ENCODE data around the gene PTCH2.
A peak's percentile ranks its signal among the peaks of the same experiment; 100 is the strongest.
"Not testable (repeated sequence)": the region's sequence is repeated elsewhere in the genome, so short reads cannot be mapped to it uniquely, and the experiment has no call there.

The PTCH2 gene

DNA sequence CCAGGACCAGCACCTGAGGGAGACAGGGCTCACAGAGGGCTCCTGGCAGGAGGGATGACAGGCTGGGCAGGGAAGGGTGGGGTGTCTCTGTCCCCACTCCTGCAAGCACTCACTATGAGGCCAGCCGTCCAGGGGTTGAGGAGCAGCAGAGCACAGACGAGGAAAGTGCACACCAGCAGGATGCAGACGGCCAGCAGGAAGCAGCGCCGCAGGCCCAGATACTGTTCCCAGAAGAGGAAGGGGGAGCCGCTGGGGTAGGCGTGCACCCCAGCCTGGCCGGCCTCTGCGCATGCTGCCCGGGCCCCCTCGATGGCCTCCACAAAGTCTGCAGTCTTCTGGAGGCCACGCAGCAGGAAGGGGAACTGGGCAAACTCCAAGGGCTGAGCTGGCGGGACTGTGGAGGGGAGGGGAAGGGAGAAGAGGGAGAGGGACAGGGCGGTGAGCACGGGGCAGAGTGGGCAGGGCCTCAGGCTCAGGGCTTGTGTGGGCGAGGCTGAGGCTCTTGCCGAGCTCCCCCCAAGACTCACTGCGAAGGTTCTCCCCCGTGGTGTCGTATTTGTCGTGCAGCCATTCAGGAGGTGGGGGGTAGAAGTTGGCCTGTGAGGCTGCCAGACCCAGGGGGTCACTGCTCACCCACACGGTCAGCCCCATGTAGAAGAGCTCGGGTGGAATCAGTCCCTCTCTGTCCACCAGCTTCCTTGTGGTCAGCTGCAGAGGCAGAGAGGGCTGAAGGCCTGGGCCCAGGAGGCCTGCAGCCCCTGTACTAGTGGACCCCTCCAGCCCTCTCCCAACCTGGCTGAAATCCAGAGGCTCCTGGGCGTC lies 16.5 kb downstream of the PTCH2 start:
- DNase-seq (ENCODE audit: insufficient read length): no peak
- no peak for TF ChIP-seq POLR2AphosphoS5 (IDR thresholded peaks at IDR 0.05; ENCODE audit: low read depth, low read length)
- no peak for TF ChIP-seq POLR2A (IDR thresholded peaks at IDR 0.05; ENCODE audit: low read depth, low read length)
- no peak for FAIRE-seq

DNA sequence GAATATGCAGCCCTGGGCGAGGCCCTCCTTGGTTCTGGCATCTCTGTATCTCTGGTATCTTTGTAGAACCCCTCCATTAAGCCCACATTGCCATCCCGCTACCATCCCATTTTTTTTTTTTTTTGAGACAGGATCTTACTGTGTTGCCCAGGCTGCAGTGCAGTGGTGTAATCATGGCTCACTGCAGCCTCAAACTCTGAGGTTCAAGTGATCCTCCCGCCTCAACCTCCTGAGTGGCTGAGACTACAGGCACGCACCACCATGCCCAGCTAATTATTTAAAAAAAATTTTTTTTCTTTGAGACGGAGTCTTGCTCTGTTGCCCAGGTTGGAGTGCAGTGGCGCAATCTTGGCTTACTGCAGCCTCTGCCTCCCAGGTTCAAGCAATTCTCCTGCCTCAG lies 18.7 kb downstream of the PTCH2 start:
- not testable (repeated sequence) for FAIRE-seq

DNA sequence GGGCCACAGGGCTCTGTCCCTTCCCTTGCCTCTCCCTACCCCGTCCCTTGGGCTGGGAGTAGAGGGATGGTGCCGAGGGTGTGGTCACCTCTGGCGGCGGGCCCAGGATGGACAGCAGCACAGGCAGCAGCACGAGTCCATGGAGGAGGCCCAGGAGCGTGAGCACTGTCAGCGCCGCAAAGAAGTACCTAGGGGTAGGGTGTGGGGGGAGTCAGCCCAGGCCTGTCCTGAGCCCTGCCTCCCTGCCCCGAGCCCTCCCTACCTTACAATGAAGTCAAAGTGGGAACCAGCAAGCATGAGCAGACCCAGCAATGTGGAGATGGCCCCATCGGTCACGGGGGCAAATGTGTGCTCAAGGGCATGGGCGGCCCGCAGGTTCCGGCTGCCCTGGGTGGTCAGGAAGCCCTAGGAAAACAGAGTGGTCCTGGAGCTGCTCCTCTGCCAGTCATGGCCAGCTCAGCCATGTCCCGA lies 20.0 kb downstream of the PTCH2 start:
- DNase-seq (ENCODE audit: insufficient read length) (no peak), FAIRE-seq (no peak)
- TF ChIP-seq POLR2AphosphoS5 (IDR thresholded peaks at IDR 0.05; ENCODE audit: low read depth, low read length) (no peak), POLR2A (IDR thresholded peaks at IDR 0.05; ENCODE audit: low read depth, low read length) (no peak), TAF1 (IDR thresholded peaks at IDR 0.05; ENCODE audit: borderline replicate concordance, low read depth, low read length) (no peak)

More for the DNA sequence above, 18.7 kb downstream of the PTCH2 start:
- not testable (repeated sequence) for DNase-seq (ENCODE audit: insufficient read length)

DNA sequence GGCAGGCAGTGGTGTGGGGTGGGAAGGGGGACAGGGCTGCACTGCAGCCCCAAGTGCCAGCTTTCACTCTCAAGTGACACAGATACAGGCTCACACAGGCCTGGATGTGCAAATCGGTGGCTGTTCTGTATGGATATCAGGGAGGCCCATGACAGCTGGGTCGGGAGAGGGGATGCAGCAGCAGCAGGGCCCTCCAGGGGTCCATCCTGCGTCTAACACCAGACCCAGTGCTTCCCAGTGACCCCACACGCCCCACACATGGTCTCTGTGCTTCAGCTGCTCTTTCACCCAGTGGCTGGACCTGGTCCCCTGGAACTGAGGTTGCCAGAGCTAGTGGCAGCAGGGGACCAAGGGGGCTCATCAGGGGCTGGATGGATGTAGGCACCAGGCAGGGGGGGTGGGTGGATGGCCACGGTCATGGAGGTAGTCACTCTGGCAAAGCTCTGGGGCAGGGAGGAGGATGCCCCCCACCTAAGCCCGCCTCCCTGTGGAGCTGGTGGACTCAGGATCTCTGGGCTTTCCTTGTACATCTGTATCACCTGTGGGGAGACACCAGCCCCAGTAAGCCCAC lies 20.8 kb downstream of the PTCH2 start:
- DNase-seq (ENCODE audit: insufficient read length) (no peak), FAIRE-seq (no peak)
- no peak for TF ChIP-seq TAF1 (IDR thresholded peaks at IDR 0.05; ENCODE audit: borderline replicate concordance, low read depth, low read length)
- no peak for TF ChIP-seq POLR2AphosphoS5 (IDR thresholded peaks at IDR 0.05; ENCODE audit: low read depth, low read length)
- no peak for TF ChIP-seq POLR2A (IDR thresholded peaks at IDR 0.05; ENCODE audit: low read depth, low read length)

DNA sequence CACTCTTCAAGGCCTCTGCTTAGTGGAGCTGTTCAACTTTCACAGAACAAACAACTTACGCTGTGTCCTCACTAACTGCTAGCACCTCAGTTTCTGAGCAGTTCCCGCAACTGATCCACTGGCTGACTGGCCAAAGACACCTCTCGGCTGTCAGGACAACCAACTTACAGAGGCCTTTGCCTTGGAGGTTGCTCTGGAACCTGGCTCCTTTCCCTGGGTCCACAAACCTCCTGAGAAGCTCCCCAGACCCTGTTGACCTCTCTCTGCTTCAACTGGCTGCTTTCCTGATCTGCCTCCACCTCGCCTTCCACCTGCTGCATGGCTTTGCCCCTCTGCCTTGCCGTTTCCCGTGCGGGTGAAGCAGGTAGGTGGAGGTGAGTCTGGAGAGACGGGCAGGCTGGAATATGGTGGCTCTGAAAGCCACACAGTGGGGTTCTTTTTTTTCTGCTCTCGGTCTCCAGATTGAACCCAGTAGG lies 21.8 kb downstream of the PTCH2 start:
- no peak for FAIRE-seq
- TF ChIP-seq POLR2AphosphoS5 (IDR thresholded peaks at IDR 0.05; ENCODE audit: low read depth, low read length) (no peak), TAF1 (IDR thresholded peaks at IDR 0.05; ENCODE audit: borderline replicate concordance, low read depth, low read length) (no peak), POLR2A (IDR thresholded peaks at IDR 0.05; ENCODE audit: low read depth, low read length) (no peak)
- DNase-seq (ENCODE audit: insufficient read length): no peak

DNA sequence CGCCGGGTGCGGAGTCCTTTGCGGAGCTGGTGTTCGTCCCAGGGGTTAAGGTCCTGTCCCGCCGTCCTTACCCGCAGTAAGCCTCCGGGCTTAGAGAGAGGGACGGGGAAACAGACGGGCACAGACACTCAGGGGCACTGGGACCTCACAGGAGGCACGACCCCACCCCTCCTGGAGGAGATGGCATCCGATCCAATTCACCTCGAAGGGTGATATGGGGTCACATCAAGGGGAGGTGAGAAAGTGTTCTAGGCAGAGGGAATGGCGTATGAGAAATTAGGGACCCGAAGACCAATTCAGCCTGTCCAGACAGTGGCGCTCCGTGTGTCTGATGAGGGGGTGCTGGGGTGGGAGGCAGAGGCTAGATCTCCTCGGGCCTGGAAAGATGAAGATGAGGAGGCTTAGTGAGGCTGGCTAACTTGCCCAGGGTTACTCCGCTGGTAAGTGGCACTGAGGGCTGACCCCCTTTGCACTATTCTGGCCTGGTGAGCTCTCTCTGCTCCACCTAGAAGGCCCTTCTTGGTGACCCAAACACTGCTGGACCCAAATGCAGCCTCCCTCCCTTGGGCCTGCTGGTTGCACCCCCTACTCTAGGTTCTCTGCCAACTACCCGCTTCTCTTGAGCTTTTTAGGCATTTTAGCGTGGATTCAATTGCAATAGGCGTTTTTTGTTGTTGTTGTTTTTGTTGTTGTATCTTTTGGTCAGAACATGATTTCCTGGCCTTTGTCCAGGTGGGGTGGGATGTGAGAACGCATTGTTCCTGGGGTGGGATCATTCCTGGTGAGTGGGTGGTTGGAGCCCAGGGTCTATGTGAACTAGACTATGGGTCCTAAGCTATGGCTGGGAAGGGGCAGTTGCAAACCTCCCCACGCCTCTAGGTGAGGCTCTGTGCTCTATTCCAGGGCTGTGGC lies 22.5 kb downstream of the PTCH2 start:
- TF ChIP-seq POLR2A (IDR thresholded peaks at IDR 0.05; ENCODE audit: low read depth, low read length) (no peak), POLR2AphosphoS5 (IDR thresholded peaks at IDR 0.05; ENCODE audit: low read depth, low read length) (no peak), TAF1 (IDR thresholded peaks at IDR 0.05; ENCODE audit: borderline replicate concordance, low read depth, low read length) (no peak)
- DNase-seq (ENCODE audit: insufficient read length) (no peak), FAIRE-seq (no peak)

DNA sequence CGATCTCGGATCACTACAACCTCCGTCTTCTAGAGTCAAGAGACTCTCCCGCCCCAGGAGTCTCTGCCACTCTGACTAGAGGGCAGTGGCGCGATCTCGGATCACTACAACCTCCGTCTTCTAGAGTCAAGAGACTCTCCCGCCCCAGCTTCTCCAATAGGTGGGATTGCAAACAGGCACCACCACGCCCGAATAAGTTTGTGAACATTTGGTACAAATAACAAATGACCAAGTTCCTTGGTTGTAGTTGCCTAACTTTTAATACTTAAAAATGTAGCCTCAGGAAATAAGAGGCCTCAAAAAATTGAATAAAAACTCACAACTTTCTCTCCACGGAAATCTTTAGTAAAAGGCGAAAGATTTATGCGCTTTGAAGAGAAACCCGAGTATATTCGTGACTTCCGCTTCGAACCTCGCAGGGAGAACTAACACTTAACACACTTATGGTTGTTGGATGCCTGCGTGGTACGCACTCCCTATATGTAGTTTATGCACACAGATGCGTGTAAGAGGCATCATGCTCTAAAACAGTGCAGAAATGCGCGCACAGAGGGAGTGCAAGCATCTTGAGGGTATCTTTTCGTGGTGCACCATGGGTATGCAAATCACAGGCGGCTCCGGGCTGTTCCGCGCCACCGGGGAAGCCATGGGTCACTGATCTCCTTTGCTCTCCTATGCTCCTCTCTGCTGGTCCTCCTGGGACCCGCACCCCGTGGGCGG lies 23.3 kb downstream of the PTCH2 start:
- FAIRE-seq (peak; percentile 99), DNase-seq (ENCODE audit: insufficient read length) (peak; percentile 86)
- TF ChIP-seq TAF1 (IDR thresholded peaks at IDR 0.05; ENCODE audit: borderline replicate concordance, low read depth, low read length) (peak; percentile 50; the same call in 1 of the 2 replicates), POLR2AphosphoS5 (IDR thresholded peaks at IDR 0.05; ENCODE audit: low read depth, low read length) (peak; percentile 100), POLR2A (IDR thresholded peaks at IDR 0.05; ENCODE audit: low read depth, low read length) (peak; percentile 100)

DNA sequence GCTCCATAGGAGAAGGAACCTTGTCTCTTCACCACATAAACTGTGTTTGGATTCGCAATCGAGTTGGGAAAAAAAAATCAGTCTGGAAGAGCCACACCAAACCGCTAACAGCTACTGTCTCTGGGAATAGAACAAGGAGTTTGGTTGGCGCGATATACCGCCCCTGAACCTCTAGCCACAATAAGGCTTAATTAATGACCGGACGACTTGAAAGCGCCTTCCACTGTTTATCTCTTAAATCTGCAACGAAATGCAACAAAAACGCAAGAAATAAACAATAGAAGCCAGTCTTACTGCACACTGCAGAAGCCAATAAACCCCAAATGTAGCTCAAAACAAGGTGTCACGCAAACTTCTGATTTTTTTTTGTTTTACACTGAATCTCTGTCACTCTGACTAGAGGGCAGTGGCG lies 23.9 kb downstream of the PTCH2 start:
- no peak for TF ChIP-seq TAF1 (IDR thresholded peaks at IDR 0.05; ENCODE audit: borderline replicate concordance, low read depth, low read length)
- TF ChIP-seq POLR2A (IDR thresholded peaks at IDR 0.05; ENCODE audit: low read depth, low read length): no peak
- no peak for TF ChIP-seq POLR2AphosphoS5 (IDR thresholded peaks at IDR 0.05; ENCODE audit: low read depth, low read length)
- FAIRE-seq: no peak
- DNase-seq (ENCODE audit: insufficient read length): no peak

DNA sequence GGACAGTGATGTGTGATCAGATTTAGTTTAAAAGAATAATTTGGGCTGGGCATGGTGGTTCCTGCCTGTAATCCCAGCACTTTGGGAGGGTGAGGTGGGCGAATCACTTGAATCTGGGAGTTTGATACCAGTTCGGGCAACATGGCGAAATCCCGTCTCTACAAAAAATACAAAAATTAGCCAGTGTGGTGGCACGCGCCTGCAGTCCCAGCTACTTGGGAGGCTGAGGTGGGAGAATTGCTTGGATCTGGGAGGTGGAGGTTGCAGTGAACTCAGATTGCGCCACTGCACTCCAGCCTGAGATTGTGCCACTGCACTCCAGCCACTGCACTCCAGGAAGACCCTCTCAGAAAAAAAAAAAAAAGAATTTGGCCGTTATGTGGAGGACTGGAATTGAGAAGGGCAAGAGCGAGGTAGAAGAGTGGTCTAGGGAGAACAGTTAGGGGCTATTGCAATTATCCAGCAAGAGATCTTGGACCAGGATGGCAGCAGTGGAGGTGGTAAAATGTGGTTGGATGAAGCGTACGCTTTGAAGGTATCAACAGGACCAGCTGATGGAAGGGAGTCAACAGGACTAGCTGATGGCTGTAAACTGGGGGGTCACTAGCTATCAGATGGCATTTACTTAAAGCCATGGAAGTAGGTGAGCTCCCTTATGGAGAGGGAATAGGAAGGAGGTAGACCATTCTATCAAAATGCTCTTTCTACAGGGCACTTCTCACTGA lies 25.1 kb downstream of the PTCH2 start:
- DNase-seq (ENCODE audit: insufficient read length) (no peak), FAIRE-seq (no peak)
- no peak for TF ChIP-seq POLR2A (IDR thresholded peaks at IDR 0.05; ENCODE audit: low read depth, low read length)
- no peak for TF ChIP-seq POLR2AphosphoS5 (IDR thresholded peaks at IDR 0.05; ENCODE audit: low read depth, low read length)
- no peak for TF ChIP-seq TAF1 (IDR thresholded peaks at IDR 0.05; ENCODE audit: borderline replicate concordance, low read depth, low read length)

DNA sequence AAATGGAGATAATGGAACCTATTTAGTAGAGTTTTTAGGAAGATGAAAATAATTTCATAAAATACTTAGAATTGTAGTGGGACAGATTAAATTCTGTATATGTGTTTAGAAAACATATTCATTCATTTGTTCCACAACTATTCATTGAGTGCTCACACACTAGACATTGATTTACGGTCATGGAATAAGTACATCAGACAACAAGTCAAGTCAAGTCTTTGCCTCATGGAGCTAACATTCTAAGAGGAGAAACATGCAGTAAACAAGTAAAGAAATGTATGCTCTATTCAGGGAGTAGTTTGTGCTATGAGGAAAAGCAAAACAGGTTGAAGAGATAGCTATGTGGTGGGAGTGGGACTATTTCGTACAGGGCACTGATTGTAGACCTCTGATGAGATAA lies 25.7 kb downstream of the PTCH2 start:
- no peak for TF ChIP-seq TAF1 (IDR thresholded peaks at IDR 0.05; ENCODE audit: borderline replicate concordance, low read depth, low read length)
- no peak for TF ChIP-seq POLR2AphosphoS5 (IDR thresholded peaks at IDR 0.05; ENCODE audit: low read depth, low read length)
- no peak for TF ChIP-seq POLR2A (IDR thresholded peaks at IDR 0.05; ENCODE audit: low read depth, low read length)
- DNase-seq (ENCODE audit: insufficient read length) (no peak), FAIRE-seq (no peak)

DNA sequence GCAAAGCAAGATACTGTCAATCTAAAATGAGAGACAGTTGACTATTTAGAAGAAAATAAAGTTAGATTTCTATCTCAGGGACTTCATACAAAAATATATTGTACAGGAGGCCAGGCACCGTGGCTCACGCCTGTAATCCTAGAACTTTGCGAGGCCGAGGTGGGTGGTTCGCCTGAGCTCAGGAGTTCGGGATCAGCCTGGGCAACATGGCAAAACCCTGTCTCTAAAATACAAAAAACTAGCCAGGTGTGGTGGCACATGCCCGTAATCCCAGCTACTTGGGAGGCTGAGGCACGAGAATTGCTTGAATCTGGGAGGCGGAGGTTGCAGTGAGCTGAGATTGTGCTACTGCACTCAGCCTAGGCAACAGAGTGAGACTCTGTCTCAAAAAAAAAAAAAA lies 27.1 kb downstream of the PTCH2 start:
- FAIRE-seq: not testable (repeated sequence)

More for the DNA sequence above, 27.1 kb downstream of the PTCH2 start:
- not testable (repeated sequence) for DNase-seq (ENCODE audit: insufficient read length)

Data from GM12892 (cell line).